Osteoblast (primary cell): Measurements from ENCODE around the gene ANO7. TPM values are rescaled to one million over a fixed set of nuclear protein-coding genes. Genes with fewer than 3 reads are reported as not detected.

Experiments used
- DNase-seq: peaks from one replicate; pipeline ENCODE4 v3.0.0; 2011; ENCODE audit warnings: low spot score, mixed read lengths; ENCODE audit not compliant: insufficient read length; ENCODE audit errors: missing footprints
- H2AFZ ChIP-seq: 2 replicates; pipeline ENCODE4 v1.6.0; 2011; ENCODE audit warnings: mild to moderate bottlenecking, low read length
- H3K27ac ChIP-seq: 2 replicates; pipeline ENCODE4 v1.5.1; 2011; ENCODE audit warnings: mild to moderate bottlenecking, low read depth, low read length, moderate library complexity
- H3K27me3 ChIP-seq: 2 replicates; pipeline ENCODE4 v1.6.0; 2012; ENCODE audit warnings: mild to moderate bottlenecking, control low read depth, inconsistent platforms, low read length, moderate library complexity; ENCODE audit not compliant: insufficient read depth
- H3K36me3 ChIP-seq: 2 replicates; pipeline ENCODE4 v1.5.1; 2011; ENCODE audit warnings: mild to moderate bottlenecking, low read length, control low read depth, moderate library complexity; ENCODE audit not compliant: insufficient read depth
- H3K4me1 ChIP-seq: 2 replicates; pipeline ENCODE4 v1.5.1; 2011; ENCODE audit warnings: mild to moderate bottlenecking, low read length, control low read depth, moderate library complexity; ENCODE audit not compliant: insufficient read depth
- H3K4me2 ChIP-seq: 2 replicates; pipeline ENCODE4 v1.6.0; 2011; ENCODE audit warnings: mild to moderate bottlenecking, low read length; ENCODE audit not compliant: insufficient read depth
- H3K4me3 ChIP-seq: fragments of 200-600 bp; sonication (generic); 3 replicates; pipeline ENCODE4 v1.5.1; 2012; ENCODE audit warnings: mild to moderate bottlenecking, low read length, inconsistent platforms; ENCODE audit not compliant: insufficient read depth
- H3K79me2 ChIP-seq: 2 replicates; pipeline ENCODE4 v1.6.0; 2012; ENCODE audit warnings: mild to moderate bottlenecking, low read length, control low read depth, inconsistent platforms; ENCODE audit not compliant: insufficient read depth
- H3K9me3 ChIP-seq: 2 replicates; pipeline ENCODE4 v1.5.1; 2011; ENCODE audit warnings: low read depth, low read length, control low read depth
- H4K20me1 ChIP-seq: 2 replicates; pipeline ENCODE4 v1.6.0; 2012; ENCODE audit warnings: mild to moderate bottlenecking, low read length, control low read depth; ENCODE audit not compliant: insufficient read depth
- total RNA-seq: library from RNA; depleted of rRNA; stranded (reverse); fragments of >200 nt; gene quantifications from 2 replicates; pipeline ENCODE4 v1.2.3, GENCODE V29; 2012
- TF ChIP-seq, protein P1 (sequence below): IDR thresholded peaks from 2 replicates; pipeline ENCODE4 v1.5.1; 2011; ENCODE audit warnings: mild to moderate bottlenecking, low read depth, low read length, moderate library complexity; ENCODE audit errors: extremely low read depth

The ANO7 gene
- total RNA-seq, 1 donor, result 1.8 TPM

GRCh38 chr2:241189856-241190201 is 1.4 kb downstream of the ANO7 start:
- H3K4me2 ChIP-seq, result no peak overlapping the region
- DNase-seq, result no peak
- TF ChIP-seq, protein P1, sequence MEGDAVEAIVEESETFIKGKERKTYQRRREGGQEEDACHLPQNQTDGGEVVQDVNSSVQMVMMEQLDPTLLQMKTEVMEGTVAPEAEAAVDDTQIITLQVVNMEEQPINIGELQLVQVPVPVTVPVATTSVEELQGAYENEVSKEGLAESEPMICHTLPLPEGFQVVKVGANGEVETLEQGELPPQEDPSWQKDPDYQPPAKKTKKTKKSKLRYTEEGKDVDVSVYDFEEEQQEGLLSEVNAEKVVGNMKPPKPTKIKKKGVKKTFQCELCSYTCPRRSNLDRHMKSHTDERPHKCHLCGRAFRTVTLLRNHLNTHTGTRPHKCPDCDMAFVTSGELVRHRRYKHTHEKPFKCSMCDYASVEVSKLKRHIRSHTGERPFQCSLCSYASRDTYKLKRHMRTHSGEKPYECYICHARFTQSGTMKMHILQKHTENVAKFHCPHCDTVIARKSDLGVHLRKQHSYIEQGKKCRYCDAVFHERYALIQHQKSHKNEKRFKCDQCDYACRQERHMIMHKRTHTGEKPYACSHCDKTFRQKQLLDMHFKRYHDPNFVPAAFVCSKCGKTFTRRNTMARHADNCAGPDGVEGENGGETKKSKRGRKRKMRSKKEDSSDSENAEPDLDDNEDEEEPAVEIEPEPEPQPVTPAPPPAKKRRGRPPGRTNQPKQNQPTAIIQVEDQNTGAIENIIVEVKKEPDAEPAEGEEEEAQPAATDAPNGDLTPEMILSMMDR, result no peak
- no peaks in the 10 kb centered on the region for H3K79me2 ChIP-seq
- H3K4me3 ChIP-seq, result no peak overlapping the region
- no peak overlapping the region for H2AFZ ChIP-seq
- H3K9me3 ChIP-seq, result no peaks in the 10 kb centered on the region
- no peak overlapping the region for H3K27ac ChIP-seq
- H4K20me1 ChIP-seq, result no peaks in the 10 kb centered on the region
- no peaks in the 10 kb centered on the region for H3K36me3 ChIP-seq
- H3K27me3 ChIP-seq, result peaks cover 4% of the 10 kb centered on the region
- no peaks in the 10 kb centered on the region for H3K4me1 ChIP-seq

GRCh38 chr2:241190291-241190981 is 2.0 kb downstream of the ANO7 start:
- Histone ChIP-seq H3K27me3 (peaks cover 4% of the 10 kb centered on the region), H3K4me3 (no peak overlapping the region), H3K4me1 (no peaks in the 10 kb centered on the region), H3K79me2 (no peaks in the 10 kb centered on the region), H3K9me3 (no peaks in the 10 kb centered on the region), H3K27ac (no peak overlapping the region), H4K20me1 (no peaks in the 10 kb centered on the region), H2AFZ (no peak overlapping the region), H3K4me2 (no peak overlapping the region), H3K36me3 (no peaks in the 10 kb centered on the region)
- TF ChIP-seq, protein P1, result no peak
- peak; percentile 73 for DNase-seq

DNA sequence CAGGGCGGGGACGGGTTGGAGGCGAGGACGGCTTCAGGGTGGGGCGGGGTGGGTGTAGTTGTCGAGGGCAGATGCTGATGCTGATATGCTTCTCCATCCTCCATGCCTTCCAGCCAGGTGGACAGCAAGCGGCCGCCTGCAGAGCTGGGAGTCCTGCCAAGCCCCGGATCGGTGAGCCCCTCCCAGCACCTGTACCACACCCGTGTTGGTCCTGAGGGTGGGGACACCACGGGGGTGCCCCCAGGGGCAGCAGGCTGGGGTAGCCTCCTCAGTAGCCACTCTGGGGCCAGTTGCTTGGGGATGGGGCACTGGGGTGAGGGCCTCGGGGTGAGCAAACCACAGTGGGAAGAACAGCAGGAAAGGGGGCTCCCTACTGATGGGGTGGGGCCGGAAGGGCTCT is 2.6 kb downstream of the ANO7 start:
- Histone ChIP-seq H4K20me1 (no peaks in the 10 kb centered on the region), H3K27me3 (peaks cover 6% of the 10 kb centered on the region), H3K27ac (no peak overlapping the region), H3K79me2 (no peaks in the 10 kb centered on the region), H3K9me3 (no peaks in the 10 kb centered on the region), H2AFZ (no peak overlapping the region), H3K4me1 (no peaks in the 10 kb centered on the region), H3K4me2 (no peak overlapping the region), H3K36me3 (no peaks in the 10 kb centered on the region), H3K4me3 (no peak overlapping the region)
- no peak for DNase-seq
- TF ChIP-seq, protein P1, result no peak

- no peak overlapping the region for H3K4me2 ChIP-seq
- H3K4me3 ChIP-seq, result no peak overlapping the region
- H2AFZ ChIP-seq, result no peak overlapping the region
- H4K20me1 ChIP-seq, result no peaks in the 10 kb centered on the region
- no peaks in the 10 kb centered on the region for H3K9me3 ChIP-seq
- H3K79me2 ChIP-seq, result no peaks in the 10 kb centered on the region
- peak; percentile 66 for DNase-seq
- H3K36me3 ChIP-seq, result no peaks in the 10 kb centered on the region
- TF ChIP-seq, protein P1, result no peak
- H3K4me1 ChIP-seq, result no peaks in the 10 kb centered on the region
- peaks cover 5% of the 10 kb centered on the region for H3K27me3 ChIP-seq
- H3K27ac ChIP-seq, result no peak overlapping the region
Measured at GRCh38 chr2:241193271-241193670, 4.8 kb downstream of the ANO7 start.
